ENCODE data around the gene USP44.

GRCh38 chr12:95593266-95593871, 42.1 kb upstream of the USP44 start:
- TF ChIP-seq MAFK (IDR thresholded peaks at IDR 0.05; ENCODE audit: low read depth, low read length): no peak
- no peak for TF ChIP-seq CTCF (conservative IDR thresholded peaks at IDR 0.05; ENCODE audit: low read depth, low read length)
- no peak for TF ChIP-seq RFX5 (IDR thresholded peaks at IDR 0.05; ENCODE audit: low read depth, low read length)
- TF ChIP-seq RCOR1 (IDR thresholded peaks at IDR 0.05; ENCODE audit: insufficient replicate concordance, low read length): no peak
- TF ChIP-seq CEBPB (IDR thresholded peaks at IDR 0.05; ENCODE audit: low read depth, low read length): no peak
- no peak for TF ChIP-seq CHD1 (IDR thresholded peaks at IDR 0.05; ENCODE audit: low read depth, low read length)
- TF ChIP-seq POLR2A (IDR thresholded peaks at IDR 0.05; ENCODE audit: low read depth, low read length): no peak

Measured in IMR-90 (cell line).